Measurements from ENCODE around the gene CSAD. TPM values are rescaled to one million over a fixed set of nuclear protein-coding genes. Genes with fewer than 3 reads are reported as not detected.

Gene CSAD
- total RNA-seq, 6 donors from 2014 or later = 19.8 to 164 (median 28.6) TPM

DNA sequence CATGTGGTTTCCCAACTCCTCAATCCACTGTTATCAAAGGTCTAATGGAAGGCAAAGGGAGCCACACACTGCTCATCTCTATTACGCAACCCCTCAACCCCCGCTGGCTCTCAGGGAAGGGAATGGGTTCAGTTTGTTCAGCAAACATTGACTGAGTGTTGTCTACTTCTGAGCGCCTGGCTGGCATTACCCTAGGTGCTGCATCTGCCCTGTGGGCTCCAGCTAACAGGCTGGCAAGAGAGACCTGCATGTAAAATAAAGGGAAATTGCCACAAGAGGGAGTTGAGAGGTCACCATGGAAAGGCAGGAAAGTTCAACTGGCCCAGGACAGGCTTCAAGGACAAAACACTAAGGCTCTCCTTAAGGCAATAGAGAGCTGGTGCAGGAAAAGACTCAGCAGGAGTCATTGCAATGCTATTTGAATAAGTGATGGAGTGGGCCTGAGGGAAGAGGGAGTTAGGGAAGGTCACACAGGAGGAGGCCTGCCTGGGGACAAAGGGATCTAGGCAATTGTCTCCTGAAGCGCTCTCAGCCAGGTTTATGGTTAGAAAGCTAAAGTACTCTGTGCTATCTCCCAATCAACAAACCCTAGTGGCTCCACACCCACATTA lies 5.7 kb downstream of the CSAD start:
- ATAC-seq (ENCODE audit: low FRiP score in 2 of 2) (peak; percentile 42 to 65), DNase-seq (peak in 1 of 2 donors; percentile 46)
- 49 to 76% methylated on average over 4 of the region's 4 CpGs for WGBS, 2 donors
- Histone ChIP-seq H3K27ac (no peak overlapping the region), H3K9me3 (no peaks in the 10 kb centered on the region), H3K4me1 (peaks cover 3 to 16% (median 6%) of the 10 kb centered on the region in 4 donors), H3K27me3 (no peaks in the 10 kb centered on the region), H3K4me3 (no peak overlapping the region), H3K36me3 (peaks cover 0 to 21% (median 18%) of the 10 kb centered on the region in 4 donors)
- TF ChIP-seq EP300 (IDR thresholded peaks at IDR 0.05) (no peak), POLR2A (IDR thresholded peaks at IDR 0.05) (no peak), POLR2AphosphoS5 (IDR thresholded peaks at IDR 0.05) (no peak)
- TF ChIP-seq, protein P1, sequence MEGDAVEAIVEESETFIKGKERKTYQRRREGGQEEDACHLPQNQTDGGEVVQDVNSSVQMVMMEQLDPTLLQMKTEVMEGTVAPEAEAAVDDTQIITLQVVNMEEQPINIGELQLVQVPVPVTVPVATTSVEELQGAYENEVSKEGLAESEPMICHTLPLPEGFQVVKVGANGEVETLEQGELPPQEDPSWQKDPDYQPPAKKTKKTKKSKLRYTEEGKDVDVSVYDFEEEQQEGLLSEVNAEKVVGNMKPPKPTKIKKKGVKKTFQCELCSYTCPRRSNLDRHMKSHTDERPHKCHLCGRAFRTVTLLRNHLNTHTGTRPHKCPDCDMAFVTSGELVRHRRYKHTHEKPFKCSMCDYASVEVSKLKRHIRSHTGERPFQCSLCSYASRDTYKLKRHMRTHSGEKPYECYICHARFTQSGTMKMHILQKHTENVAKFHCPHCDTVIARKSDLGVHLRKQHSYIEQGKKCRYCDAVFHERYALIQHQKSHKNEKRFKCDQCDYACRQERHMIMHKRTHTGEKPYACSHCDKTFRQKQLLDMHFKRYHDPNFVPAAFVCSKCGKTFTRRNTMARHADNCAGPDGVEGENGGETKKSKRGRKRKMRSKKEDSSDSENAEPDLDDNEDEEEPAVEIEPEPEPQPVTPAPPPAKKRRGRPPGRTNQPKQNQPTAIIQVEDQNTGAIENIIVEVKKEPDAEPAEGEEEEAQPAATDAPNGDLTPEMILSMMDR (IDR thresholded peaks at IDR 0.05) = peak in 3 of 6 experiments; percentile 17 to 45 (median 28)

DNA sequence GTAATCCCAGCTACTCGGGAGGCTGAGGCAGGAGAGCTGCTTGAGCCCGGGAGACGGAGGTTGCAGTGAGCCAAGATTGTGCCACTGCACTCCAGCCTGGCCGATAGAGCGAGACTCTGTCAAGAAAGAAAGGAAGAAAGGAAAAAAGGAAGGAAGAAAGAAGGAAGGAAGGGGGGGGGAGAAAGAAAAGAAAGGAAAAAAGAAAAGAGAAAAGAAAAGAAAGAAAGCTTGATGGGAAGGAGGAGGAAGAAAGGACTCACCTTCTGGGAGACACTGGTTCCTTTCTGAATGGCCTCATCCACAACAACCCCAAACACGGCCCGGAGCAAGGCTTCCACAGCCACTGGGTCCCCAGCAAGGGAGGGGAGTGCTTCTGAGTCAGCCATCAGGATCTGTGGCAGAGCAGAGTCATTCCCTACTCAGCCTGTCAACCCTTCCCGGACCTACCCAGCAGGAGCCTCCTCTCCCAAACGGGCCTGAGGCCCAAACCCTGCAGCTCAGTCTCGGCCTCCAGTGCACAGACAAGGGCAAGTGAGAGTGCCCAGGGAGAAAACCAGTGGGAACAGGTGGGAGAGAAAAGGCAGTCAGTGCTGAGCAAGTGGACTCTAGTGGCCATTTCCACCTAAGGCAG lies 7.5 kb downstream of the CSAD start:
- no peak for DNase-seq
- no peak for TF ChIP-seq EP300 (IDR thresholded peaks at IDR 0.05)
- TF ChIP-seq POLR2A (IDR thresholded peaks at IDR 0.05) = no peak
- TF ChIP-seq, protein P1 (IDR thresholded peaks at IDR 0.05) = no peak
- TF ChIP-seq POLR2AphosphoS5 (IDR thresholded peaks at IDR 0.05) = no peak
- peaks cover 0 to 12% (median 0%) of the 10 kb centered on the region in 4 donors for H3K4me1 ChIP-seq
- H3K36me3 ChIP-seq = peaks cover 0 to 25% (median 22%) of the 10 kb centered on the region in 4 donors
- H3K4me3 ChIP-seq = no peak overlapping the region
- H3K27ac ChIP-seq = no peak overlapping the region
- H3K27me3 ChIP-seq = no peaks in the 10 kb centered on the region
- H3K9me3 ChIP-seq = no peaks in the 10 kb centered on the region
- no peak for ATAC-seq (ENCODE audit: low FRiP score in 2 of 2)
- 87 to 95% methylated on average over 10 of the region's 10 CpGs for WGBS, 2 donors

DNA sequence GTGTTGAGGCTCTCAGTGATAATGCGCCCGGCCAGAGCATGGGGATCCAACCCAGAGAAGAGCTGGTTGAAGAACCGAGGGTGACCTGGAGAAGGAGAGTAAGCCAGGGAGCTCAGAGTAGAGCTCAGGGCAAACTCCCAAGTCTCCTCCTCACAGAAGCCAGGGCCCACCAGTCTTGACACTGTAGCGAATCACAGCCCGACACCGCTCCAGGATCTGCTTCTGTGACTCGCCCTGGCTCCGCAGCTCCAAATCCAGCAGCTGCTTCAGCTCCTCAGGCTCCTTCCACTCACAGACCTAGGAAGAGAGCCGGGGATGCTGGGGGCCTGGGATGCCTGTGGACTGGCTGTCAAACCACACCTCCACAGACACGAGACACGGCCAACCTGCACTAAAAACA lies 8.4 kb downstream of the CSAD start:
- peaks cover 0 to 12% (median 0%) of the 10 kb centered on the region in 4 donors for H3K4me1 ChIP-seq
- H3K4me3 ChIP-seq = no peak overlapping the region
- no peaks in the 10 kb centered on the region for H3K27me3 ChIP-seq
- H3K9me3 ChIP-seq = no peaks in the 10 kb centered on the region
- DNase-seq (no peak), ATAC-seq (ENCODE audit: low FRiP score in 2 of 2) (no peak)
- H3K27ac ChIP-seq = no peak overlapping the region
- H3K36me3 ChIP-seq = peaks cover 0 to 25% (median 22%) of the 10 kb centered on the region in 4 donors
- TF ChIP-seq POLR2A (IDR thresholded peaks at IDR 0.05) (no peak), POLR2AphosphoS5 (IDR thresholded peaks at IDR 0.05) (no peak), EP300 (IDR thresholded peaks at IDR 0.05) (no peak)
- TF ChIP-seq, protein P1 (IDR thresholded peaks at IDR 0.05) = no peak
- WGBS, 2 donors = 91 to 93% methylated on average over 7 to 11 of the region's 11 CpGs

DNA sequence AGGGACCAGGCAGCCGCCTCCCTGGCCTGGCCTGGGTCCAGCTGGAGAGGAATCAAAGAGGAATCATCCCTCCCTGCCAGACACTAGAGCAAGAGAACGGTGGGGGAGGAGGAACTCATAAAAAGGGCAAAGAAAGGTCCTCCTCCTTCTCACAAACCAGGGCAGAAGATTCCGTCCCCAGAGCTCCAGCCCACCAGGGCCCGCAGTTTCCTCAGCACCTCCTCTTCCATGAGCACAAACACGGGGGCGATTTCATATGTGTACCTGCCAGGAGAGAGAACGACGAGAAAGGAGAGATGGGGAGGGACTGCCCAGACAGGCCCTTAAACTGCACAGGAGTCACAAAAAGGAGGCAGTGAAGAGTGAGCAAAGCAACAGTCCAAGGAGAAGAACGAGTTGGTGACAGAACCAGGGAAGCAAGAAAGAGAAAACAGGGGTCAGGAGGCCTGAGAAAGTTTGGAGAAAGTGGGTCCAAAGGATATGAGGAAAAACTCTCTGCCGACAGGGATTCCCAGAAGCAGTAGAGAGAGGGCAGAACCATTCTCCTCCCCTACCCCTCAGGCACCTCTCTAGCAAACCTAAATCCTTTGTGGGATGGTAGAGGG lies 8.9 kb downstream of the CSAD start:
- ATAC-seq (ENCODE audit: low FRiP score in 2 of 2) (no peak), DNase-seq (no peak)
- Histone ChIP-seq H3K9me3 (no peaks in the 10 kb centered on the region), H3K27me3 (no peaks in the 10 kb centered on the region), H3K27ac (no peak overlapping the region), H3K4me1 (peaks cover 0 to 12% (median 0%) of the 10 kb centered on the region in 4 donors), H3K36me3 (peaks cover 0 to 25% (median 22%) of the 10 kb centered on the region in 4 donors), H3K4me3 (no peak overlapping the region)
- TF ChIP-seq EP300 (IDR thresholded peaks at IDR 0.05) = no peak
- WGBS, 2 donors = 66 to 72% methylated on average over 9 to 10 of the region's 10 CpGs
